DND-41 (cell line): ENCODE measurements around the gene ZCCHC24.

Experiments
- EZH2 ChIP-seq: IDR thresholded peaks from 3 replicates; pipeline ENCODE4 v1.6.1; 2012; ENCODE audit warnings: borderline replicate concordance, low read depth, mild to moderate bottlenecking, moderate library complexity, low read length, inconsistent platforms; ENCODE audit not compliant: severe bottlenecking
- TF ChIP-seq, protein P1 (sequence below): IDR thresholded peaks from 2 replicates; pipeline ENCODE4 v1.5.1; 2012; ENCODE audit warnings: borderline replicate concordance, low read length, moderate library complexity, mild to moderate bottlenecking; ENCODE audit not compliant: poor library complexity, severe bottlenecking; ENCODE audit errors: extremely low read depth

DNA sequence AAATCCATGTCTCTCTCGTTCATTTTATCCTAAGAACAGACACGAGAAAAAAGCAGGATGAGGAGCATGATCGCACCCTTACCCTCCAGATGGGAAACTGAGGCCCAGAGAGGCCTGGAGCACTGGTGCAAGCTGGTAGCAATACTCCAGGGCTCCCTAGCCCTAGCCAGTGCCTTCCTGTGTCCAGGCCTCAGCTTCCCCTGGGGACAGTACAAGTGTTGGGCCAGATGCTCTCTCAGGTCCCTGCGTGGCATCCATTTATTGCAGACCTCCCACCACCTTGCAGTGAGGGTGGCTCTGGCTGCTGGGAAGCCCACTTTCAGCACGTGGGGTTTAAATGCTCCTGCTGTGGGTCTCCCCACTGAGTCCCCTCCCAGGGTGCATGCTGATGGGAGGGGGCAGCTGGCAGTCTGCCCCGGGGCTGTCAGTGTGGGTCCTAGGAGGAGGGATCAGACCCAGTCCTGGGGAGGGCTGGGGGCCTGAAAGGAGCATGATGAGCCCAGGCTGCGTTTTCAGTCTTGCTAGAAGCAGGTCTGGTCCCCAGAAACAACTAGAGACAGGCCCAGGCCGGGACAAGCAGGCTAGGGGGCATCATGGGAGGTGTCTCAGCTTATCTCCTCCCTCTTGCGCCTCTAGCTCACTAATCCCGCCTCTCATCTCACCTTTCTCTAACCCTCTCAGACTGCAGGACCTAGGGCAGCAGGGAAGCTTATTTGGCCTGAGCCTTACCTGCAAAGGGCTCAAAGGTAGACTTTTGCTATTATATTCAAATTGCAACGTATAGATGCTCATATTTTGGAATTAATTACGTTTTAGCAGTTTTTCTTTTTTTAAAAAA lies 98.8 kb downstream of the ZCCHC24 start:
- TF ChIP-seq, protein P1, sequence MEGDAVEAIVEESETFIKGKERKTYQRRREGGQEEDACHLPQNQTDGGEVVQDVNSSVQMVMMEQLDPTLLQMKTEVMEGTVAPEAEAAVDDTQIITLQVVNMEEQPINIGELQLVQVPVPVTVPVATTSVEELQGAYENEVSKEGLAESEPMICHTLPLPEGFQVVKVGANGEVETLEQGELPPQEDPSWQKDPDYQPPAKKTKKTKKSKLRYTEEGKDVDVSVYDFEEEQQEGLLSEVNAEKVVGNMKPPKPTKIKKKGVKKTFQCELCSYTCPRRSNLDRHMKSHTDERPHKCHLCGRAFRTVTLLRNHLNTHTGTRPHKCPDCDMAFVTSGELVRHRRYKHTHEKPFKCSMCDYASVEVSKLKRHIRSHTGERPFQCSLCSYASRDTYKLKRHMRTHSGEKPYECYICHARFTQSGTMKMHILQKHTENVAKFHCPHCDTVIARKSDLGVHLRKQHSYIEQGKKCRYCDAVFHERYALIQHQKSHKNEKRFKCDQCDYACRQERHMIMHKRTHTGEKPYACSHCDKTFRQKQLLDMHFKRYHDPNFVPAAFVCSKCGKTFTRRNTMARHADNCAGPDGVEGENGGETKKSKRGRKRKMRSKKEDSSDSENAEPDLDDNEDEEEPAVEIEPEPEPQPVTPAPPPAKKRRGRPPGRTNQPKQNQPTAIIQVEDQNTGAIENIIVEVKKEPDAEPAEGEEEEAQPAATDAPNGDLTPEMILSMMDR, result no peak
- TF ChIP-seq EZH2, result no peak
